NT2/D1 (cell line): ENCODE data around the gene FAM169A.

Experiments
- DNase-seq: peaks from one replicate; pipeline ENCODE4 v3.0.0-alpha.2; 2011; ENCODE audit warnings: low read depth, low spot score
- H3K27me3 ChIP-seq: 2 replicates; pipeline ENCODE4 v1.6.0; 2011; ENCODE audit warnings: mild to moderate bottlenecking; ENCODE audit not compliant: insufficient read length, insufficient read depth
- H3K36me3 ChIP-seq: 2 replicates; pipeline ENCODE4 v1.6.1; 2011; ENCODE audit warnings: mild to moderate bottlenecking, low read length, mixed read lengths; ENCODE audit not compliant: insufficient read depth, insufficient read length
- H3K4me1 ChIP-seq: 2 replicates; pipeline ENCODE4 v1.5.1; 2011; ENCODE audit not compliant: insufficient read depth, insufficient read length
- H3K4me3 ChIP-seq: 2 replicates; pipeline ENCODE4 v1.5.1; 2011; ENCODE audit warnings: low read depth; ENCODE audit not compliant: insufficient read length
- H3K9ac ChIP-seq: 2 replicates; pipeline ENCODE4 v1.6.0; 2011; ENCODE audit warnings: low read depth; ENCODE audit not compliant: insufficient read length
- H3K9me3 ChIP-seq: 2 replicates; pipeline ENCODE4 v1.5.1; 2011; ENCODE audit warnings: mild to moderate bottlenecking, low read length; ENCODE audit not compliant: insufficient read depth
- SUZ12 ChIP-seq: IDR thresholded peaks from 2 replicates; pipeline ENCODE4 v1.6.1; 2011; ENCODE audit not compliant: insufficient read length, insufficient read depth; ENCODE audit errors: extremely low read depth
- YY1 ChIP-seq: IDR thresholded peaks from 2 replicates; pipeline ENCODE4 v1.6.1; 2011; ENCODE audit not compliant: insufficient read length, insufficient read depth
- ZNF274 ChIP-seq: IDR thresholded peaks from 2 replicates; pipeline ENCODE4 v1.6.1; 2011; ENCODE audit warnings: mild to moderate bottlenecking, low read depth, low read length

Gene FAM169A

DNA sequence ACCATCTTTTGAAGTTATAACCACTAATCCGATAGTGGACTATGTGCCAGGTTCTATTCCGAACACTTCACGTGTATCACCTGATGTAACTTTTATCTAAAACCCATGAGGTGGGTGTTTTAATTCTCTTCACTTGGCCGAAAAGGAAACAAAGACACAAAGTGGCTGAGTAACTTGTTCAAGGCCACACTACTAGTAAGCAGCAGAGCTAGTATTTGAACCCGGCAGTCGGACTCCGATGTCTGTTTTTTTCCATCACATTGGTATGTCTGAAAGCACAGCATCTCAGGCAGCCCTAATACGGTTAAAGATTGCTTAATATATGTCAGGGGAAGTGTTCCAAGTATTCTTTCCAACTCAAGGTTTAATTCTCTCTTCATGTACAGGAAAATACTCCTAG lies 16.2 kb downstream of the FAM169A start:
- Histone ChIP-seq H3K9me3 (no peaks in the 10 kb centered on the region), H3K4me1 (no peaks in the 10 kb centered on the region), H3K4me3 (no peak overlapping the region), H3K36me3 (peaks cover 5% of the 10 kb centered on the region), H3K9ac (no peak overlapping the region), H3K27me3 (no peaks in the 10 kb centered on the region)
- DNase-seq: no peak
- no peak for TF ChIP-seq ZNF274
- TF ChIP-seq SUZ12: no peak
- TF ChIP-seq YY1: no peak

DNA sequence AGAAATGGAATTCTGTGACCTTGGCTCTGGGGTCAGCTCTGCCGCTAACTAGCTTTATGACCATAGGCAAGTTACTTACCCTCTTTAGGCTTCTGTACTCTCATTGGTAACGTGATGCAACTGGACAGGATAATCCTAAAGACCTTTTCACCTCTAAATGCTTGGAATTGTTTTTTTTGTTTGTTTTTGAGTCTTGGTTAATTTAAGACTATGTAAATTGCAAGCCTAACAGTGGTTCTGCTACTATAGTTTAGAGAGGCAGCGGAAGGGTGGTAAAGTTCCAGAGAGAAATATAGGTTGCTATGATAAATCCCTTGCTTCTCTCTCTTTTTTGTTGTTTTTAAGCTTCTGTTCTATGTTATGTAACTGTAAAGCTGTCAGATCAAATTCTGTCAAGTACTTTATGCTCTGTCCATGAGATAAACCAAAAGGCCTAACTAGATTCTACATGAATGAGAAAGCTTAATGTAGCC lies 17.6 kb downstream of the FAM169A start:
- no peaks in the 10 kb centered on the region for H3K27me3 ChIP-seq
- peaks cover 5% of the 10 kb centered on the region for H3K36me3 ChIP-seq
- H3K4me1 ChIP-seq: no peaks in the 10 kb centered on the region
- no peaks in the 10 kb centered on the region for H3K9me3 ChIP-seq
- DNase-seq: no peak
- no peak for TF ChIP-seq ZNF274
- TF ChIP-seq YY1: no peak
- TF ChIP-seq SUZ12: no peak
- no peak overlapping the region for H3K4me3 ChIP-seq
- no peak overlapping the region for H3K9ac ChIP-seq

DNA sequence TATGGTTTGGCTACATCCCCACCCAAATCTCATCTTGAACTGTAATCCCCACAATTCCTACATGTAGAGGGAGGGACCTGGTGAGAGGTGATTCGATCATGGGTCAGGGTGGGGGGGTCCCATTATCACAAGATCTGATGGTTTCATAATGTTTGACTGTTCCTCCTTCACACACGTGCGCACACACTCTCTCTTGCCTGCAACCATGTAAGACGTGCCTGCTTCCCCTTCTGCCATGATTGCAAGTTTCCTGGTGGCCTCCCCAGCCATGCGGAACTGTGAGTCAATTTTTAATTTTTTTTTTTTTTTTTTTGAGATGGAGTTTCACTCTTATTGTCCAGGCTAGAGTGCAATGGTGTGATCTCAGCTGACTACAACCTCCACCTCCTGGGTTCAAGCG lies 27.0 kb downstream of the FAM169A start:
- Histone ChIP-seq H3K36me3 (peaks cover 23% of the 10 kb centered on the region), H3K4me3 (no peak overlapping the region), H3K9me3 (no peaks in the 10 kb centered on the region), H3K9ac (no peak overlapping the region), H3K27me3 (no peaks in the 10 kb centered on the region), H3K4me1 (no peaks in the 10 kb centered on the region)
- TF ChIP-seq SUZ12 (no peak), ZNF274 (no peak), YY1 (no peak)
- DNase-seq: no peak

DNA sequence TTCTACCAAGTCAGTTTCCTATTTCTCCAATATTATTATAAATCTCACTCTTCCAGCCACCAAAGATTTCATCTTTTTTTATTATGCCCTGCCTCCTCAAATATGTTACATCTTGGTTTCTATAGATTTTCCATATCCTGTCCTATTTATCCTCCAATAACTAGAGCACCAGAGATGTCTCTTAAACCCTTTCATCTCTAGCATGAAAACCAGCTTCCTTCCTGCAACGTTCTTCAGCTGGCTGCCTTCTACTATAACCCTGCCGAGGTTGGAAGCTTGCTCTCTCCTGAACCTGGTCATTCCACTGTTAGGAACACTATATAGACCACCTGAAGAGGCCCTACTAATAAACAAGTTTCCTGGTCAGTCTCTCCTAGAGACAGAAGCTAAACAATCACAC lies 27.9 kb downstream of the FAM169A start:
- Histone ChIP-seq H3K9ac (no peak overlapping the region), H3K27me3 (no peaks in the 10 kb centered on the region), H3K4me1 (no peaks in the 10 kb centered on the region), H3K36me3 (peaks cover 33% of the 10 kb centered on the region), H3K9me3 (no peaks in the 10 kb centered on the region), H3K4me3 (no peak overlapping the region)
- no peak for DNase-seq
- TF ChIP-seq ZNF274 (no peak), YY1 (no peak), SUZ12 (no peak)

DNA sequence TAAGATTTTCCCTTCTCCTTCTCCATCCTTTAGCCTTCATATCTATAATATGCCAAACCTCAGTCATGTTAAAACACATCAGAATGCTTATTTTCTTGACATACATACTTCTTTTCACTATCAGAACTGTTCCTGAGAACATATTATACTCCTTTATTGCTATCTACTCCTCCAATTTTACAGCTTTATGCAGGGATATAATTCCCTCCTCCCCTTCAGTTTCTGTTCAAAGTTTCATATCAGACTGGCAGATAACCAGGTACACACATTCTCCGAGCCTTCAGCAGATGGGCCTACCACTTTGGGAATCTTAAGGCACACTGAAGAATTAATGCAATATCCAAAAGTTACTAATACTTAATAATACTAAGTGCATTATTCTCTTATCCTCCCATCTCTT lies 29.1 kb downstream of the FAM169A start:
- TF ChIP-seq SUZ12: no peak
- TF ChIP-seq ZNF274: no peak
- TF ChIP-seq YY1: no peak
- no peak for DNase-seq
- Histone ChIP-seq H3K36me3 (peaks cover 33% of the 10 kb centered on the region), H3K9me3 (no peaks in the 10 kb centered on the region), H3K9ac (no peak overlapping the region), H3K27me3 (no peaks in the 10 kb centered on the region), H3K4me1 (no peaks in the 10 kb centered on the region), H3K4me3 (no peak overlapping the region)

DNA sequence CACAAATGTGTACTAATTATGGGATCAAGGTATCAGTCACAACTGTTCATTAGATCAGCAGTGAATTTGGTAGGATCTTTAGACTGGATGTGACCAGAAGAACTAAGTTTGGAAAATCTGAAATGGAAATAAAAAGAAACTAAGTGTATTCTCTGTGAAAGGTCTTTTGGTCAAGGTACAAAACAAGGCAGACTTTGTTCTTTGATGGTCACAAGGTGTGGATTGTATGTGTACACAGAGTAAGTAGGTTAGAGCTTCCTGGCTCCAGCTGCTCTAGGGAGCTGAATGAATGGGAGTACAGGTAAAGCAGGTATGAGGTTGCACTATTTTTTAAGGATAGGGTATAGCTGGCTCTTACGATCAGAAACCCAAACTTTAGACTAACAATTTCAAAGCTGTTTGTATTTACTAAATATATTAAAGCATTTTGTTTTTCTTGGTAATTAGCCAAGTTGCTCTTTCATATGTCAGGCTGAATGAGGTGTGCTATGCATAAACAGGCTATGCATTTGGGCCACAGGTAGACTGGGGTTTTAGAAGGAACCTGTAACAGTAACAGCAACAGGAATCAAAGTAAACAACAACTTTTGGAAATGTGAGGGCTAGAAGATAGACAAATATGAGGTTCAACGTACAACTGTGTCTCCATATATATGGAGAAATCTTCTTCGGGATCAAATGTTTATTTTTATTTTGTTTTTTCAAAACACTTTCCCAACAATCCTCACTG lies 32.5 kb downstream of the FAM169A start:
- no peak for TF ChIP-seq ZNF274
- no peak for TF ChIP-seq SUZ12
- TF ChIP-seq YY1: no peak
- Histone ChIP-seq H3K4me1 (no peaks in the 10 kb centered on the region), H3K9ac (no peak overlapping the region), H3K4me3 (no peak overlapping the region), H3K36me3 (peaks cover 29% of the 10 kb centered on the region), H3K9me3 (no peaks in the 10 kb centered on the region), H3K27me3 (no peaks in the 10 kb centered on the region)
- DNase-seq: no peak

DNA sequence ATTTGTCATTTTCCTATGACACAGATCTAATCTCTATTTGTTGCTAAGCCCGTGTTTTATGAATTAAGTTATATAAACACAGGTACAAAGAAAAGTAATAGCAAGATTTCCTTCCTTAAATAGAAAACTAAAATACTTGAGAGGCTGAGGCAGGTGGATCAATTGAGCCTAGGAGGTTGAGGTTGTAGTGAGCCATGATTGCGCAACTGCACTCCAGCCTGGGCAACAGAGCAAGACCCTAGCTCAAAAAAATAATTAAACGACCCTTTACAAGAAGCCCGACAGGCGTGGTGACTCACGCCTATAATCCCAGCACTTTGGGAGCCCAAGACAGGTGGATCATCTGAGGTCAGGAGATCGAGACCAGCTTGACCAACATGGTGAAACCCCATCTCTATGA lies 36.8 kb downstream of the FAM169A start:
- no peak for DNase-seq
- no peaks in the 10 kb centered on the region for H3K4me1 ChIP-seq
- H3K4me3 ChIP-seq: no peak overlapping the region
- no peak for TF ChIP-seq SUZ12
- TF ChIP-seq YY1: no peak
- TF ChIP-seq ZNF274: no peak
- no peaks in the 10 kb centered on the region for H3K27me3 ChIP-seq
- no peak overlapping the region for H3K9ac ChIP-seq
- peaks cover 21% of the 10 kb centered on the region for H3K36me3 ChIP-seq
- H3K9me3 ChIP-seq: no peaks in the 10 kb centered on the region

DNA sequence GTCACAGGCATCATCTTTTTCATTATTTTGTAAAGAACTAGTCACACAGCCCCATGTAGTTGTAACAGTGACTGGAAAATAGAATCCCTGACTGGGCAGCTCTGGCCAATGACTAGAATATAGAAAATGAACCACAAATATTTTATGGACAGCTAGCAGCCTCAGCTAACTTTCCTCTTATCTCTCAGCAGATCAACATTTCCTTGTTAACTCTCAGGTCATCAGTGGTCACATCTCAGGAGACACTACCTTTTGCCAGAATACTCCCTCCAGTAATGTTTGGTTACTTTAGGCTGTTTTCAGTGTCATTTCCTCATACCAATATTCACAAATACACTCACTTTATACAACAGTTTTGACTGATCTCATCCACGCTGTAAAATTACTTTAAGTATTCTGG lies 43.9 kb downstream of the FAM169A start:
- no peaks in the 10 kb centered on the region for H3K27me3 ChIP-seq
- no peak for TF ChIP-seq YY1
- no peak for TF ChIP-seq SUZ12
- TF ChIP-seq ZNF274: no peak
- peaks cover 11% of the 10 kb centered on the region for H3K36me3 ChIP-seq
- H3K4me3 ChIP-seq: no peak overlapping the region
- H3K9ac ChIP-seq: no peak overlapping the region
- H3K4me1 ChIP-seq: peaks cover 3% of the 10 kb centered on the region
- DNase-seq: no peak
- no peaks in the 10 kb centered on the region for H3K9me3 ChIP-seq
